RWPE2 (cell line): ENCODE measurements around the gene RILP.

Experiments used
- ATAC-seq: fragments of 200-7000 bp; cut with Tn5 transposase; 3 replicates; pipeline ENCODE4 v1.9.1; 2021; ENCODE audit warnings: low read depth
- DNase-seq: peaks from one replicate; pipeline ENCODE4 v3.0.0-alpha.2; 2020; ENCODE audit warnings: low spot score
- H3K27ac ChIP-seq: fragments of 450-650 bp; 2 replicates; pipeline ENCODE4 v1.5.1; 2017; ENCODE audit warnings: mild to moderate bottlenecking; ENCODE audit not compliant: poor library complexity, severe bottlenecking
- H3K27me3 ChIP-seq: fragments of 250-450 bp; sonication (Bioruptor Pico); 2 replicates; pipeline ENCODE4 v1.5.1; 2021; ENCODE audit warnings: mild to moderate bottlenecking, moderate library complexity; ENCODE audit not compliant: insufficient read depth, poor library complexity, severe bottlenecking
- H3K36me3 ChIP-seq: fragments of 250-450 bp; sonication (Bioruptor Pico); 2 replicates; pipeline ENCODE4 v1.5.1; 2020; ENCODE audit warnings: low read depth, mild to moderate bottlenecking, moderate library complexity
- H3K4me1 ChIP-seq: fragments of 250-450 bp; sonication (Bioruptor Pico); 2 replicates; pipeline ENCODE4 v1.5.1; 2021; ENCODE audit warnings: mild to moderate bottlenecking, moderate library complexity; ENCODE audit not compliant: insufficient read depth, poor library complexity, severe bottlenecking
- H3K4me3 ChIP-seq: fragments of 250-450 bp; sonication (Bioruptor Pico); 2 replicates; pipeline ENCODE4 v1.5.1; 2021; ENCODE audit warnings: mild to moderate bottlenecking, moderate library complexity; ENCODE audit not compliant: severe bottlenecking
- H3K9me3 ChIP-seq: fragments of 250-450 bp; sonication (Bioruptor Pico); 2 replicates; pipeline ENCODE4 v1.5.1; 2021; ENCODE audit warnings: mild to moderate bottlenecking, moderate library complexity; ENCODE audit not compliant: severe bottlenecking
- TF ChIP-seq, protein P1 (sequence below): fragments of 450-650 bp; IDR thresholded peaks from one replicate; pipeline ENCODE4 v1.5.1; 2017; ENCODE audit warnings: mild to moderate bottlenecking, moderate library complexity; ENCODE audit not compliant: poor library complexity, severe bottlenecking

Gene RILP

DNA sequence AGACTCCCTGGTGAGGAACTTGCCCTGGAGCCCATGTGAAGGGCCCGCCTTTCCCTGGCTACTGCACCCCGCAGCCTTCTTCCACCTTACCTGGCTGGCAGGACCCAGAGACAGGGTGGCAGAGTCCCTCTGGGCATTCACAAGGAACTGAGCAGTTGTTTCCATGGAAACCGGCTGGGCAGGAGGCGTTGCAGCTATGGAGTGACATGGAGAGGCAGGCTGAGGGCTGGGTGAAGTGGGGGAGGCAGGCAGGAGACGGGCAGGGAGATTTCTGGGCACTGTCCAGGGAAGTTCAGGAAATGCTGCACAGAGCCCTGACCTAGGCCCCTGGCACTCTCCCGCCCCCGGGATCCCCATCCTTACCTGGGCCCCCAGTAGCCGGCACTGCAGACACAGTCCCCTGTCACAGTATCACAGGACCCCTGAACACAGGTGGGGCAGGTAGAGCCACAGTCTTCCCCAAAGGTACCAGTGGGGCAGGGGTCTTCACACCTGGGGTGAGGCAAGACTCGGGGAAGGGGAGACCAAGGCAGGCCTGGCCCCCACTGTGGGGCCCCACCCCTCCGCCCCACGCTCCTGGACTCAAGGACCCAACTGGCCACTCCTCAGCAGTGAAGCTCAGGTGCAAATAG, 10.0 kb downstream of the RILP start:
- TF ChIP-seq, protein P1, sequence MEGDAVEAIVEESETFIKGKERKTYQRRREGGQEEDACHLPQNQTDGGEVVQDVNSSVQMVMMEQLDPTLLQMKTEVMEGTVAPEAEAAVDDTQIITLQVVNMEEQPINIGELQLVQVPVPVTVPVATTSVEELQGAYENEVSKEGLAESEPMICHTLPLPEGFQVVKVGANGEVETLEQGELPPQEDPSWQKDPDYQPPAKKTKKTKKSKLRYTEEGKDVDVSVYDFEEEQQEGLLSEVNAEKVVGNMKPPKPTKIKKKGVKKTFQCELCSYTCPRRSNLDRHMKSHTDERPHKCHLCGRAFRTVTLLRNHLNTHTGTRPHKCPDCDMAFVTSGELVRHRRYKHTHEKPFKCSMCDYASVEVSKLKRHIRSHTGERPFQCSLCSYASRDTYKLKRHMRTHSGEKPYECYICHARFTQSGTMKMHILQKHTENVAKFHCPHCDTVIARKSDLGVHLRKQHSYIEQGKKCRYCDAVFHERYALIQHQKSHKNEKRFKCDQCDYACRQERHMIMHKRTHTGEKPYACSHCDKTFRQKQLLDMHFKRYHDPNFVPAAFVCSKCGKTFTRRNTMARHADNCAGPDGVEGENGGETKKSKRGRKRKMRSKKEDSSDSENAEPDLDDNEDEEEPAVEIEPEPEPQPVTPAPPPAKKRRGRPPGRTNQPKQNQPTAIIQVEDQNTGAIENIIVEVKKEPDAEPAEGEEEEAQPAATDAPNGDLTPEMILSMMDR, result no peak
- ATAC-seq (no peak), DNase-seq (no peak)
- no peaks in the 10 kb centered on the region for H3K36me3 ChIP-seq
- no peak overlapping the region for H3K4me3 ChIP-seq
- no peak overlapping the region for H3K27ac ChIP-seq
- no peaks in the 10 kb centered on the region for H3K27me3 ChIP-seq
- no peaks in the 10 kb centered on the region for H3K9me3 ChIP-seq
- H3K4me1 ChIP-seq, result peaks cover 9% of the 10 kb centered on the region

DNA sequence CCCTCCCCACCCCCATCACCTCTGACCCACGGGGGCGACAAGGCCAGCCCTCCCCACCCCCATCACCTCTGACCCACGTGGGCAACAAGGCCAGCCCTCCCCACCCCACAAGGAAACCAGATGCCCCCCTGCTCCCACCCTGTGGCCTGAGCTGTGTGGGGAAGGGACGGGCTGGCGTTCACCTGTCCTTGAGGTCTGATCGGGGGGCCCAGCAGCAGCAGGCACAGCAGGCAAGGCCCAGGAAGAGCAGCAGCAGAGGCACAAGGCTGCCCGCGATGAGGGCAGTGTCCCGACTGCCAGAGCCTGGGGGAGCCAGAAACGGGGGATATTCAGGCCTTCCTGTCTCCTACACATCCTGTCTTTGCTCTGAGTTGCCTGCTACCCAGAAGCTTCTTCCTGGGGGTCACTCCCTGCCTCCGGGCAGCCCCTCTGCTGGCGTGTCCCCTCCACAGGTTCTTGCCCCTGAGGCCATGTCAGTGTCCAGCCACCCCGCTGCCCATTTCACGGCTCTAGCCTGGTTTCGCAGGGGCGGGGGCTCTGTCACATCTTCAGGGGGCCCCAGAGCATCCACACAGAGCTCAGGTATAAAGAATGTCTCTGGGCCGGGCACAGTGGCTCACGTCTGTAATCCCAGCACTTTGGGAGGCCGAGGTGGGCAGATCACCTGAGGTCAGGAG, 10.9 kb downstream of the RILP start:
- Histone ChIP-seq H3K9me3 (no peaks in the 10 kb centered on the region), H3K36me3 (no peaks in the 10 kb centered on the region), H3K27ac (no peak overlapping the region), H3K4me1 (peaks cover under 1% of the 10 kb centered on the region), H3K27me3 (no peaks in the 10 kb centered on the region), H3K4me3 (no peak overlapping the region)
- DNase-seq, result no peak
- ATAC-seq, result no peak
- TF ChIP-seq, protein P1, result no peak

DNA sequence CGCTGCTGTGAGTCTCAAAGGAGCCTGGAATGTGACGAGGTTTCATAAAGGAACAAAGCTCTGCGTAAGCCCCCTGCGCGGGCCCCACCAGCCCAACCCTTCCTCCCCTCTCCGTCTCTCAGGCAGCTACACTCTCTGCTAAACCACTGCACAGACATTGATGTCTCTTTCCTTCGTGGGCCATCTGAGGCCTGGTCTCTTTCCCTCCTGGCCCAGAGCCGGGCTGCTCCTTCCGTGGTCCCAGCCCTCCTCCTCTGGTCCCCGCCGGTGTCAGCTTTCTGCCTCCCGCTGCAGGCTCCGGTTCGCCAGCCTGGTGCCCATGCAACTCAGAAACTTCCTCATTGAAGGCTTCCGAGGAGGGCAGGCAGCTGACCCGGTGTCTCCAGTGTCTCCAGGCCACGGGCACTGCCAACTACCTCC, 11.5 kb downstream of the RILP start:
- Histone ChIP-seq H3K4me1 (no peaks in the 10 kb centered on the region), H3K4me3 (no peak overlapping the region), H3K27ac (no peak overlapping the region), H3K36me3 (no peaks in the 10 kb centered on the region), H3K9me3 (no peaks in the 10 kb centered on the region), H3K27me3 (no peaks in the 10 kb centered on the region)
- ATAC-seq (no peak), DNase-seq (no peak)
- TF ChIP-seq, protein P1, result no peak

DNA sequence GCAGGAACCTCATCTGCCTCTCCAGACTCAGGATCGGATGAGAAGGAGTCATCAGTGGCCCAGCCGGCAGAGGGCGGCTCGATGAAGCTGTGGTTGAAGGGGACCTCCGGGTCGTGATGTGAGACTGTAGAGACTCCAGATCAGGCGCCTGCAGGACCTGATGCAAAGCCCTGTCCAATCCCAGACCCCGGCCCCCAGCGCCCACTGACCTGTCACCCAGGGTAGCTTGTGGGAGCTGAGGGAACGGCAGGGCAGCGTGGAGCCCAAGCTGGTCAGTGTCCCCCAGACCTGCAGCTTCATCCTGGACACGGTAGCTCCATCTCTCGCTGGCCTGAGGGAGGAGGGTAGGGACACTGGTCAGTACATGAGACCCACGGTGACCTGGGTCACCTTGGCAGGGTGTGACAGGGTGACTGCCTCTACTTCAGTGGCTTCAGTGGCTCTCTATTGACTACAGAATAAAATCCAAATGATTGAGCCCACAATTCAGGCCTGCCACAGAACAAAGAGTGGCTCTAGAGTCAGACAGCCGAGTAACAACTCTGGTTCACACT, 12.9 kb downstream of the RILP start:
- H3K4me3 ChIP-seq, result no peak overlapping the region
- H3K9me3 ChIP-seq, result no peaks in the 10 kb centered on the region
- H3K27ac ChIP-seq, result no peak overlapping the region
- TF ChIP-seq, protein P1, result no peak
- H3K36me3 ChIP-seq, result no peaks in the 10 kb centered on the region
- DNase-seq (no peak), ATAC-seq (no peak)
- H3K4me1 ChIP-seq, result no peaks in the 10 kb centered on the region
- no peaks in the 10 kb centered on the region for H3K27me3 ChIP-seq
